GM10266 (cell line): Measurements from ENCODE around the gene RAB29.

Experiments
- DNase-seq: peaks from one replicate; pipeline ENCODE4 v3.0.0; 2012; ENCODE audit errors: extremely low spot score
- TF ChIP-seq, protein P1 (sequence below): IDR thresholded peaks from 2 replicates; pipeline ENCODE4 v1.5.1; 2012; ENCODE audit warnings: mild to moderate bottlenecking, low read depth; ENCODE audit not compliant: control insufficient read depth, insufficient read depth; ENCODE audit errors: missing control alignments

Gene RAB29

DNA sequence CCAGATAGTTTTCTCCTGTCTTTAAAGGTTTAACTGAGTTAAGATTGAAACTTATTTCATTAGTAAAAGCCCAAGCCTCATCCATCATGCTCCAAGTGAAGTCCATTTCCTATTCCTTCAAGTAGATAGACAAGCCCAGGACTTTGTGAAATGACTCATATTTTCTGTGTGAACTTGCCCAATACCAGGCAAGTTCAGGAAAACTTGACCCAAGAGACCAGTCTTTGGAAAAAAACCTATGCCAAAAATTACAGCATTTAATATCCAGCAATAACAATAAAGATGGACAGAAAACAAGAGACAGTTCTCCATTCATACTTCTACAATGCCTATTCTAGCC, 405 bp upstream of the RAB29 start:
- no peak for DNase-seq

DNA sequence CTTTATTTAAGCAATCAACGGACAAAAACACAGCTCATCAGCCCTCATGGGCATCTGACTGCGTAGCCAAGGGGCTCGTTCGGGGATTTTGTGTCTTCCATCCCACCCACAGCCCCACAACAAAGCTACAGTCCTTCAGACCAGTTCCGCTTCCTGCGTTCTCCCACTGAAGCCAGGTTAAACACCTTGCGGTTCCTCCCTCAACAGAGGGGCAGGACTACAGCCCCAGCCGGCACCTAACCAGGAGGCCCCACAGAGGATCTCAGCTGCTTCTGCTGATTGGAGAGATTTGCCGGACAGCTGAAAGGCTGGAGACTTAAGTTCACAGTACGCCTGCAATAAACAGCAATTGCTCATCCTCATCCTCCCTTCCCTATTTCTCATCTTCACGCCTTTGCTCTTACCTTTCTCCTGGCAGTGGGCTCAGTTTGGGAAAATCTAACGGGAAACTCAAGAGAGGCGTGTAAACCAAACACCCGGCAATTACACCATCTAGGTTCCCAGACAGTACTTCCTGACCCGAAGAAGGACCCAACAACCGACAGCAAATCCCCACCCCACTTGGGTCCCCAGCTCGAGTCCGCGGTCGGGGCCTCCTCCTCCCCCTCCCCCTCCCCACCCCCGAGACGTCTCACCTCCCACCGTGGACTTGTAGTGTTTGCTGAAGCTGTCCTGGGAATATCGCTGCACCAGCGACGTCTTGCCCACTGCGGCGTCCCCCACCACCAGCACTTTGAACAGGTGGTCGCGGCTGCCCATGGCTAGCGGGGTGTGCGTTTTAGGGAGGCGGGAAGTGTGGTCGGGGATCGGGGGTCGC, 876 bp downstream of the RAB29 start:
- TF ChIP-seq, protein P1, sequence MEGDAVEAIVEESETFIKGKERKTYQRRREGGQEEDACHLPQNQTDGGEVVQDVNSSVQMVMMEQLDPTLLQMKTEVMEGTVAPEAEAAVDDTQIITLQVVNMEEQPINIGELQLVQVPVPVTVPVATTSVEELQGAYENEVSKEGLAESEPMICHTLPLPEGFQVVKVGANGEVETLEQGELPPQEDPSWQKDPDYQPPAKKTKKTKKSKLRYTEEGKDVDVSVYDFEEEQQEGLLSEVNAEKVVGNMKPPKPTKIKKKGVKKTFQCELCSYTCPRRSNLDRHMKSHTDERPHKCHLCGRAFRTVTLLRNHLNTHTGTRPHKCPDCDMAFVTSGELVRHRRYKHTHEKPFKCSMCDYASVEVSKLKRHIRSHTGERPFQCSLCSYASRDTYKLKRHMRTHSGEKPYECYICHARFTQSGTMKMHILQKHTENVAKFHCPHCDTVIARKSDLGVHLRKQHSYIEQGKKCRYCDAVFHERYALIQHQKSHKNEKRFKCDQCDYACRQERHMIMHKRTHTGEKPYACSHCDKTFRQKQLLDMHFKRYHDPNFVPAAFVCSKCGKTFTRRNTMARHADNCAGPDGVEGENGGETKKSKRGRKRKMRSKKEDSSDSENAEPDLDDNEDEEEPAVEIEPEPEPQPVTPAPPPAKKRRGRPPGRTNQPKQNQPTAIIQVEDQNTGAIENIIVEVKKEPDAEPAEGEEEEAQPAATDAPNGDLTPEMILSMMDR = no peak
- peak; percentile 34 for DNase-seq

More for the DNA sequence above, 405 bp upstream of the RAB29 start:
- TF ChIP-seq, protein P1 = no peak

DNA sequence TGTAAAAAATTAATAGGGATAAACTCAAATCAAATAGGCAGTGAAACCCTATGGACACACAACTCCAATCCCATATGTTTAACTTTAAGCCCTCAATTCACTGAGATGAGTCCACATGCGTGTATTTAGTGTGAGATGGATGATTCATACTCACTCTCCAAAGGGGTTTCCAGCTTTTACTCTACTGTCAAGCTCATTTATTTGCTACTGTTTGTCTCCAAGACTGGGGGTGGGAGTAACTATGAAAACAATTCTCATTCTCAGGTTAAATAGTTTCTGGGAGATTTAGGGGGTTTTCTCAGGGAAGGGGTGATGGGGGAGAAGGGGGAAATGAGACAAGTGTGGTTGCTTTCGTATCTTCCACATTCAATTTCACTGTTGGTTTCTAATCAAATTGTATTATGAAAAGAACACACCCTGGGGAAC, 2.7 kb downstream of the RAB29 start:
- TF ChIP-seq, protein P1 = no peak
- peak; percentile 56 for DNase-seq

DNA sequence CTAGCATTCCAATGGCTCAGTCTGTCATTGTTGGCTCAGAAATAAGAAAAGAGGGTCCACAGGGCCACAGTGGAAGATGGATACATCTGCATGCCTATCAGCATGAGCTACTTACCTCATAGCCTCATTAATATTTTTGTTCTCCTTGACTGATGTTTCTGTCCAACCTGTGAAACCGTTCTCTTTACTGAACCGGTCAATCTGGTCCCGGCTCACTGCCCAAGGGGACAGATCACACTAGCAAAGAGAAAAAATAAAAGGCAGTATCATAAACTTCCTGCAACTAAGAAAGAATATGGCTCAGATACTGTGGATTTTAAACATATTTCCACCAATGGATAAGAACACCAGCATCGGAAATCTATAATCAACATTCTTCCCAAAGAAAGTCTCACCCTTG, 4.7 kb downstream of the RAB29 start:
- TF ChIP-seq, protein P1 = no peak
- DNase-seq = no peak

DNA sequence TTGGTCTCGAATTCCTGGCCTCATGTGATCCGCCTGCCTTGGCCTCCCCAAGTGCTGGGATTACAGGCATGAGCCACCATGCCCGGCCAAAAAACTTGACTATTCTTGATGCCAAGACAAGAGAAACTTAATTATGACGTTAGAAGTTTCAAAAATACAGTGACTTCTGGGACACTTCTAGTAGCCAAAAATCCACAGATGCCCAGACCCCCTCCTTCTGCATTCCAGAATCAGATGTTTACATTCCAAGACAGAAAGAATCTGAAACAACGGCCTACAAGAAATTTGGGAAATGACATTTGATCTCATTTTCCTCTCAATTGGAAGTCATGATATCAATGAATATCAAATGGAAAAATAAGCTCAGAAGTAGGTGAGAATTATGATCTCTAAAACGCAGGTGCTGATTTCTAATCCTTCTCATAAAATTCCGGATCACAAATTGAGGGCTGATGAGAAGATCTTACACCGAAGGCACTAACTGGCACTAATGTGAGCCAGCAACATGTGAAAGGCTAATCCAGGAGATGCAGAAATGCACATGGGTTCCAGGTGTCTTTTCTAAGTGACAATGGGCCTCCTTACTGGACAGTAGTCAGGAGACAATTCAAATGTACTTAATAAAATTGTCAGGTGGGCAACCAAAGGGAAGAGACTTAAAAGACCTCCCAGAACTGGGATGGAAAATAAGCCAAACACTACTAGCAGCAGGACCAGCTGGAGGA, 5.5 kb downstream of the RAB29 start:
- no peak for DNase-seq
- TF ChIP-seq, protein P1 = no peak

DNA sequence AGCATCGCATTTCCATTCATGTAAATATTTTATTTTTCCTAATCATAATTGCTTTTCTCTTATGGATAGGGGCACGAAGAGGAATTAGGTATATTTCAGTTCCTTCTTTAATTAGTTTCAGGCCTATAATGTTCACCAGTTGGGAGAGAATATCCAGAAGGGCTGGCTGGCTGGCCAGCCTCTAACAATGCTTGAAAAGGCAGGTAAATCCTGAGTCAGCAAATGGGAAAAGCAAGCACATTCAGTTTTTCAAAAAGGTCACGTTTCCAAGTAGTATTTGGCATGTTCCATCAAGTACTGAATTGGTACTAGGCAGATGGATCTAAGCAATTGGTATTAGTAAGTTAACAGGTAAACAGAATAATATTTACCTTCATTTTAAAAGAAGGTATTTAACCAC, 8.0 kb downstream of the RAB29 start:
- TF ChIP-seq, protein P1 = no peak
- DNase-seq = no peak

DNA sequence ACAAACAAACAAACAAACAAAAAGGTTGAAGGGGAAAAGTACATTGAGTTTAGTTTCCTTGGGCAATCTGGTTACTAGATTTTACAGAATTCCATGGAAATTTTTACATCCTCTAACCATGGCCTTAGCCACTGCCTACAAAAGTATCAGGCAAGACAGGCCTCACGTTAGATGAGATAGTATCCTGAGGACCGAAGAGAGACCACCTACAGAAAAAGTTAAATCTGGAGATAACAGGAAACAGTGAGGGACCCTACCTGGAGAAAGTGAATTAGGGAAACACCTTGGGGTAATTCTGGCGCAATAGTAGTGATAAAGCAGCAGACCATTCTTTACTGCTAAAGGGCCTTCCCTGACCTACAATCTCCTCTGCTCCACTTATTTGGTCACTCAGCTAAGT, 8.7 kb downstream of the RAB29 start:
- no peak for DNase-seq
- TF ChIP-seq, protein P1 = no peak
